ENCODE data around the gene TM2D3.

Gene TM2D3

DNA sequence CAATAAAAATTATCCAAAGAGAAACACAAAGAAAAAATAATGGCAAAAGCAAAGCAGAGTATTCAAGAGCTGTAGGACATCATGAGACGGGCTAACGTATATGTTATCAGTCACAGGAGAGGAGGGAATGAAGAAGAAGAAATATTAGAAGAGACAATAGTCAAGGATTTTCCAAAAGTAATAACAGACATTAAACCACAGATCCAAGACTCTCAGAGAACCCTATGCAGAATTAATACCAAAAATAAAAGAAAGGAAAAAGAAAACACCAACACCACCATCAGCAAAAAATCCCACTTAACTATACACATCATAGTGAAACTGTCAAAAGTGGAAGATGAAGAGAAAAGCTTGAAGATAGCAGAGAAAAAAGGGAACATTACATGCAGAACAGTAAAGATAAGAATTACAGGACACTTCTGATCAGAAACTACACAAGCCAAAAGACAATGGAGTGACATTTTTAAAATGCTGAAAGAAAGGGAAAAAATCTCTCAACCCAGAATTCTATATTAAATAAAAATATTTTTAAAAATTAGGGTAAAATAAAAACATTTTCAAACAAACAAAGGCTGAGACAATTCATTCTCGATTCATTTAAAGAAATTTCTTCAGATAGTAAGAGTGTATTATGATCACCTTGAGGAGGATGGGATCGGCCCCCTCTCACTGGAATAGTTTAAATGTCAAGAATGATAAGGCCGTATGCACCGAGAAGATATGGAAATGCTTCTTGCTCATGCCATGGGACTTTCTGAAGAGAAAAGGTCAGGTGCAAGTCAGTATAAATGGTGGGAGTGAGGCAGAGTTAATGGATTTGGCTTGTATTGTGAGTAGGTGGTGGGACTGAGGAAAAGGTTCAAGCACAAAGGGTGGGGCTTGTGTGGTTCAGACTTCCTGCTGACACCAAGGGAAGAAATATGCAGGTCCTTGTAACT is 28.5 kb downstream of the TM2D3 start:
- DNase-seq (ENCODE audit: low read depth in 2 of 2) = no peak

- no peak for DNase-seq (ENCODE audit: low read depth in 2 of 2)
Measured at GRCh38 chr15:101621961-101622360, 30.2 kb downstream of the TM2D3 start.

DNA sequence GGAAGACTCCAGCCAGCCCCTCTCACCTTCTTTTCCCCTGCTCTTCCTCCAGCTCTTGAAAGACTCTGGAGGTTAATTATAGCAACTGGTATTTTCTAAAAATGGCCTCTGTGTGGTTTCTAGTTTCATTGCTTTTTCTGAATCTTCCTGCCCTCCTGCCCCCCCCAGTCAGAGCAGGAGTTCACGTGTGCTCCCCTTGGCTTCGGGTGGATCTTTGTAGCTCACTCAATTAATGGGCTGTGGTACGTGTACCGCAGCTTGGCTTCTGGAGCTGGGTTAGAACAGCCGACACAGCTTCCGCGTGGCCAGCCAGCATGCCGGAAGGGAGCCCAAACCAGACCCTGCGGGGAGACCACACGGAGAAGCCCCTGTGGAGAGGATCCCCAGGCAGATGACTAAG is 31.5 kb downstream of the TM2D3 start:
- DNase-seq (ENCODE audit: low read depth in 2 of 2) = no peak

- DNase-seq (ENCODE audit: low read depth in 2 of 2) = no peak
Measured at GRCh38 chr15:101619615-101619865, 32.6 kb downstream of the TM2D3 start.

GRCh38 chr15:101618851-101619614 is 33.1 kb downstream of the TM2D3 start:
- DNase-seq (ENCODE audit: low read depth in 2 of 2) = no peak

DNA sequence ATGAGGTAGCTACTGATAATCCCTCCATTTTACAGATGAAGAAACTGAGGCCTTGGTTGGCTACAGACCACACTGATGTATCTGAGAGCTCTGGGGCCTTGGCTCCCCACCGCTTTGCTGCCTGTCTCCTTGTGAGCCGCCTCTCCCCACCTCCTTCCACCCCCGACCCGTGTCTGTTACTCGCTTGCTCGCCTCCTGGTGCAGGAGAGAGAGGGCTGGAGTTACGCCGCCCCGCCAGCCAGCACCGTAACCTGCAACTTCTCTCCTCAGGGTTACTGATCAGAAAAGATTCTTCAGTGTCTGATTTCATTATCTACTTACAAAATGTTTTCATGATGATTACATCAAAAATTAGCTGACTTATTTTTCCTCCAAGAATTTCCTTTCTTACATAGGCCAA is 34.1 kb downstream of the TM2D3 start:
- no peak for DNase-seq (ENCODE audit: low read depth in 2 of 2)

DNA sequence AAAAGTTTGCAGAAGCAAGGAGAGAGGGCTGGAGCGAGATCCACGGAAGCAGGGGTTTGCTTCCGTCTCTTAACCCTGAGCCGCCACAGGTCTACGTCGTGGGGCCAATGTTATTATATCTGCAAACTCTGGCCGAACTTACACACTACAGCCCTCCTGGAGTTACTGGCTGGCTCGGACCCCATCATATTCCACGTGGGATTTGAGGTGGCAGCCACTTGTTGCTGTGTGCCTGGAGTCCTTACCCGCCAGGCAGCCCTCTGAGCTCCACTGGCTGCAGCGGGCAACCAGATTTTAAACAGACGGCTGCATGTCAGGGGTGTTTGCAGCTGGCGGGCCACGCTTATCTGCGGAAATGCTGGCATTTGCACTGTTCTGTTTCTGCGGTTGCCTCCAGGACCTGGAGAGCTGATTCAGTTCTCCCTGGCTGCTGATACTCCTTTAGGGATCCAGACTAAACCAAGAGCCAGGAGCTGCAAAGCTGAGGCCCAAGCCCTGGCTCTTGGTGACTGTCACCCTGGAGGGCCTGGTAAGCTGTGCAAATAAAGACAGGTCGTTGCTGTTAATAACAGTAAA is 34.7 kb downstream of the TM2D3 start:
- no peak for DNase-seq (ENCODE audit: low read depth in 2 of 2)

DNA sequence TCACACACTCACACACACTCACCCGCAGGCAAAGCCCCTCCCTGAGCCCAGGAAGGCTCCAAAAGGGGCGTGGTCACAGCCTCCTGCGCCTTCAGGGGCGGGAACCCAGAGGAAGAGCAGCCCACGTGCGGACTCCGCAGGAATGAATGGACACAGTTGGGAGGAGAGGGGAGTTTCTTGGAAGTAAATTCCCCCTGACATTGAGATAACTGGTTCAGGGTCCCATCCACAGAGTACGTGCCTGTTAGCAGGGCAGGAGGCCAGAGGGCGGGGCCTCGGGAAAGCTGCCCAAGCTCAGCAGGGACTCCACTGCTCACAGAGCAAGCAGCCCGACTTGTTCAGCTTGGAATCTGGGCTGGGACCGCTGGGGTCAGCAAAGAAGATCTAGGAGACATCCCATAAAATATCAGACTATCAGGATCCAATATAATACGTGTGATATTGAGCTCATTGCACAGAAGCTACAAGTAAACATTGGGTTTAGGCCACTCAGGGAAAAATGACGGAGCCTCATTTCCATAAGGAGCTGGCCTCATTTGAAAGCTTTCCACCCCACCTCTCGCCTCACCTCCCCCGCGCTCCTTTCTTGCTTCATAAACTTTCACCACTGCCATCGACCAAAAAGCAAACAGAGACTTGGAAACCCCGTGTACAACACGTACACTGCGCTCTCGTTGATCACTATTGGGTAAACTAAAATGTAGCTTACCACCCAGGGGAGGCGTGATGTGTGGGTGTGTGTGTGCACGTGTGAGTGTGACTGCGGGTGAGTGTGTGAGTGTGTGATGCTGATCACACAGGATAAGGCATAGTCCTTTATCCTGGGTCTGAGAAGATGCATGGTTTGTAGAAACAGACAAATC is 36.0 kb downstream of the TM2D3 start:
- DNase-seq (ENCODE audit: low read depth in 2 of 2) = no peak

DNA sequence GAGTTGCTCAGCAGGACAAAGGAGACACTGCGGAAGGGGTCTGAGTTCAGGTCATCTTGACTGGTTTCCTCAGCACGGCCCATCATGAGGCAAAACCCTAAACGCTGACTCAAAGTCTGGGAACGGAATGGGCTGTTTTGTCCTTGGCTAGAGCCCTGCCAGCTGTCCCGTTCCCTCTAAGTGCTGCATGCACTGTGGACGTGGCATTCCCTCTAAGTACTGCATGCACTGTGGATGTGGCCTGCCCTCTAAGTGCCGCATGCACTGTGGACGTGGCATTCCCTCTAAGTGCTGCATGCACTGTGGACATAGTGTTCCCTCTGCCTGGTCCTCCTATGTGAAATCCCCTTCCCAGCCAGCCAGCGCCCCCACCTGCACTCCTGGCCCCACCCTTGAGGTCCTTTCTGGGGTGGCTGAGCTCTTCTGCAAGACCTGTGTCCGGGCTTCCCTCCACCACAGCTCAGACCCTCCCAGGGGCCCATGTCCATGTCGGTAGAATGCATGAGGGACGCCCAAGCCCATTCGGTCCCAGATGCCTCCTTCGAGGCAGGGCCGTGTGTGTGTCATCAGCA is 36.7 kb downstream of the TM2D3 start:
- DNase-seq (ENCODE audit: low read depth in 2 of 2) = no peak

DNA sequence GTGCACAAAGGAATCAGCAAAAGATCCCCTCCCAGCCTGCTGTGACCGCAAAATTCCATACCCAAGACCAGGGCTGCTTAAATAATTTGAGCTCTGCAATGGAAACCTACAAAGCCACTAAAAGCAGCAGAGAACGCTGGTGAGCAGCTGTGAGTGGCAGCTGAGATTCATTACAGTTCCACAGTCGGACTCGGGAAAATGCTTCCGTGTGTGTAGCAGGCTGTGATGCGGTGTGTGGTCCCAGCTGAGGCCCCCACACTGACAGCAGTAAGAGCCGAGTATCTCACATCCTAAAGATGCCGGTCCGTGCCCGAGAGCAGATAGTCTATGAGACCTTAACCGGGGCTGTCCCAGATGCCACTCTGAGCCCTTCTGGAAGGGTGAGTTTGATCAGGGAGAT is 37.4 kb downstream of the TM2D3 start:
- DNase-seq (ENCODE audit: low read depth in 2 of 2) = no peak

DNA sequence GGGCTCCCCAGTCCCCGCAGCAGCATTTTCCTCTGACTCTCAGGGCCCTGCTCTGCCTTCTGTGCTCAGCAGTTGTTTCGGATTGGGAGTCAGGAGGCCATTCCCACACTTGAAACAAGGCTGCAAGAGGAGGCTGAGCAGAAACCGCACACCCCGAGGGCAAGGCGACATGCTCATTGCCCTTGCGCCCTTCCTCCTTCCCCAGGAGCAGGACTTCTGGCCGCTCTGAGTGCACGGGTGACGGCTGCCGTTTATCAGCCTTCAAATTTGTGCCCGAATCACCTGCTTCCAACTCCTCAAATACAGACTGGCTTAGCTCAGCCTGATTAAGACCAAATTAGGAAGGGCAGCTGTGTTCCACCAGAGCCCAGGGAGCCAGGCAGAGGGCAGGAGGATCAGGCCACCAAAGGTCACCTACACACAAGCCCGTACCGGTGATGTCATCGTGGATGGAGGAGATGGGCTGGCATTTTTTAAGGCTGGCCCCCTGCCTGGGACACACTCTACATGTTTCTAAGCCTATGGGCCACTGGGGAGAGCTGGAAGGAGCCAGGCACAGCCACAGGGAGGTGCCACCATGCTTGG is 38.1 kb downstream of the TM2D3 start:
- DNase-seq (ENCODE audit: low read depth in 2 of 2) = no peak

DNA sequence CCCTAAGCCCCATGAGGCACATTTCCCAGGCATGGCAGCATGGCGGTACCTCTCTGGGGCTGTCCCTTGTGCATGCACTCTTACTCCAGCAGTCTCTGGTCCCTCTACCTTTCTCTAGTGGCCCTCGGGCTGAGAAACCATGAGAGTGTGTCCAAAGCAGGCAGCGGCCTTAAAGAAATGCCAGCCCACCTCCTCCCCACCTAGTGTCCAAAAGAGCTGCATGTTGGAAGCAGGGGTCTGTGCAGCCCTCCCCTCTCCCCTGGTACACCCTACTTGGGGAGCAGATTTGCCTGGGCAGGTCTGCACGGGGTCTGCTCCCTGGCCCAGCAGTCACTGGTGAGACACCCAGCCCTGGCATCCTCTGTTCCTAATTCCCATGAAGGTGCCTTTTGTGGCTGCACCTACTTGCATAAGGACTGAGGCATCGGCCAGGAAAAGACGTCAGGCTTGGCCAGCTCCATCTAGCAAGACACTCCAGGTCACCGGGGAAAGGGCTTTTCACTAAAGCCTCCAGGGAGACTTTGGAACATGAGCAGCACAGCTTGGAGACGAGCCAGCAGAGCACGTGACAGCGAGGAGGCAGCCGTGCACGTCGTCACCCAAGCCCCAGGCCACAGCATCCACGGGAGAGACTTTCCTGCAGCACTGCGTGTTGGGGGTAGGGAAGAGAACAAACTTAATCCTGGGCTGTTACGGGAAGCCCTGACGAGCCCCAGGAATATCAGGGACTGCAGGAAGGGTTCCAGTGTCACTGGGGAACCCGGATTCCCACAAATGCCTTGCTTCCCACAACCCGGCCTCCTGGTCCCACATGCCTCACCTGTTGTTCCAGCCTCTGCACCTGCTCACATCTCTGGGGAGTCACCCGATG is 38.8 kb downstream of the TM2D3 start:
- DNase-seq (ENCODE audit: low read depth in 2 of 2) = no peak

GRCh38 chr15:101612676-101613075 is 39.5 kb downstream of the TM2D3 start:
- no peak for DNase-seq (ENCODE audit: low read depth in 2 of 2)

DNA sequence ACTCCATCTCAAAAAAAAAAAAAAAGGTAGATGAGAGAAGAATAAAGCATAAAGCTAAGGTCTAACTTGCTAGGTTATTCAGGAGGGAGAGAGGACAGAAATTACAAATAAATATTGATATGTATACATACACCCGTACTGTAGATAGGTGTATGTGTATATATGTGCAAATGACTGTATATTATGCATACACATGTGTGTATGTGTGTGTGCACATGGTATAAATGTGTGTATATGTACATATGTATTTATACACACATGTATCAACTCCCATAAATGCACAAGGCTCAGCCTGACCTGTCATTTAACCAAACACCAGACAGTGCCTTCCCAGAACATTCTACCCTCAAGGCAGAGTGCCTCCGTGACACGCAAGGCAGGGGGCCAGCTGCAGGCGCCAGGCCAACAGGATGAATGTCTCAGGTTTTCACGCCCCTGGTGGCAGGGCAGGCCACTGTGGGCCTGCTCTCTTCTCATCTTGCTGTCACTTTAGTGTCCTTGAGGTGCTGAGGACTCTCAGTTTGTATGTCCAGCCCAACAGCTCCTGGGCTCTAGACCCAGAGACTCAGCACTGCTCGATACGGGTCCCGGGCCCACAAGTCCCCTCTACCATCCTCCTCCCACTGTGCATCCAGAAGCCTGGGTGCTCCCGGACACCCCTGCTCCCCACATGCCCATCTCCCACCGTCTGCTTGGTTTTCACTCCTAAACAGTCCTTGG is 40.4 kb downstream of the TM2D3 start:
- no peak for DNase-seq (ENCODE audit: low read depth in 2 of 2)

DNA sequence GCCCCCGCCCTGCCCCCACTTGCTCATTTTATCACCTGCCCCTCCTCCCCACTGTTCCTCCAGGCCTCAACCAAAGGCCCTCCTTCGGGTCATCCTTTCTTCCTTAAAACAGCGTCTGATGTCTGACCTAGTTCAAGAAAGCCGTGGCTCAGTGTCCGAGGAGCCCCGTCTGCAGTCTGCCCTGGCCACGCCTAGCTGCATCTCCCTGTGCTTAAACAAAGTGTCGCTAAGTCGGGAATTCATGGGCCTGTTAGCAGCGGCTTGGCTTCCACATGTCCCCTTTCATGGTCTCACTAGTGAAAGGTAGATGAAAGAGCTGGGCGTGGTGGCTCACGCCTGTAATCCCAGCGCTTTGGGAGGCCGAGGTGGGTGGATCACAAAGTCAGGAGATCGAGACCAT is 41.2 kb downstream of the TM2D3 start:
- no peak for DNase-seq (ENCODE audit: low read depth in 2 of 2)

DNA sequence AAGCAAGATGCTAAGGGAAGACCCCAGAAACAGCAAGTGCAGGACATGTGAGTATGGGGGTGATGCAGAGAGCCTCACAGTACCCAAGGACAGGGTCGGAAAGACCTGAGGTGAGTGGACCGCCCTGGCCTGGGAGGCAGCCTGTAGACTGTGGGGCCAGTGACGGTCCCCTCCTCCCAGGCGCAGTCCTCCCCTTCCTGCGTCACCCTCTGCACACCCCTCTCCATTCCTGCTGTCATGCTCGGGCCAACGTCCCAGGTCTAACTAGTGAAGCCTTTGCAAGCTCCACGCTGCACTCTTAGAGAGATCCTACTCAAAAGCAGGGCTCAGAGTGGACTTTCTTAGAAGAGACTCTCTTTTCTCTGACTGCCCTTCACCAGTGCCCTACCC is 41.6 kb downstream of the TM2D3 start:
- DNase-seq (ENCODE audit: low read depth in 2 of 2) = no peak

- DNase-seq (ENCODE audit: low read depth in 2 of 2) = no peak
Measured at GRCh38 chr15:101609742-101610610, 42.2 kb downstream of the TM2D3 start.

DNA sequence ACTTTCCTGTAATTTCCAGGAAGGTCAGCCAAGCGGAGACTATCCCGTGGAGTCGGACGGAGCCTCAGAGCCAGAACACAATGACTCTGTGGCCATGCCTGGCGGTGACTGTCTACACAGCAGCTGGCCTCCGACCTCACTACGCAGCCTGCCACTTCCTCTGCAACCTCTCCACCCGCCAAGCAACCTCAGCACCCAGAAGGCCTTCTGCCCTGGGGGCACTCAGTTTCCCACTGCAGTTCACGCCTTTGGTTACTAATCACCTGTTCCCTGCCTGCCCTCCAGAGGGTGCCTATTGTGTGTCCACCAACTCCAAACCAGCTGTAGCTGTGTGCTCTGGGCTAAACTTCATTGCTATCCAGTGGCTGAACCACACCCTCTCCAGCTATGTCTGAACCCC is 44.0 kb downstream of the TM2D3 start:
- DNase-seq (ENCODE audit: low read depth in 2 of 2) = no peak

DNA sequence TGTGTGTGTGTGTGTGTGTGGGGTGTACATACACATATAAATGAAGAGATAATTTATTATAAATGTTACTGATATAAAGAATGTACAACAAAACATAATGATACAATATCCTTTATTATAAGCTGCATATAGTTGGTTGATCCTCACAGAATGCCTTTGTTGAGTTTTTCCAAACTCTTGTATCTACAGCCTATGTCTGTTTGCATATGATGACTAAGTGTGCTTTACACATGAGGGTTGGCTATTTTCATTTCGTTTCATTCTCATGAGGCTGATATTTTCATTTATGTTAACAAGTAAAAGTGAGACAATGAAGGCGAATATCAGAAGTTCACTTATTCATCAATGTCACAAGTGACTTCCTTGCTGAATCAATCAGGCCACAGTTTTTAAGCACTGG is 45.1 kb downstream of the TM2D3 start:
- DNase-seq (ENCODE audit: low read depth in 2 of 2) = no peak
